A549 (cell line): ENCODE data around the gene LENG8. TPM values are rescaled to one million over a fixed set of nuclear protein-coding genes. Genes with fewer than 3 reads are reported as not detected.

ENCODE experiments used
- ATAC-seq, 2 experiments: fragments of 200-7000 bp in 1 of 2; fragments of >200 bp in 1 of 2; cut with Nextera tagmentation in 1 of 2; cut with Tn5 transposase in 1 of 2; 3 replicates each; pipeline versions ENCODE4 v1.8.0 to v1.9.1; 2018 to 2020; ENCODE audit warnings: mild to moderate bottlenecking in 1 of 2, moderate library complexity in 1 of 2
- CTCF ChIA-PET: fragments of 300-600 bp; sonication (Branson Sonifier 250); formaldehyde crosslinking; extraction: SDS; loops from one replicate; lab custom pipeline; 2021; ENCODE audit warnings: antibody characterized with exemption, inconsistent platforms; lab: Yijun Ruan, JAX
- POLR2A ChIA-PET: fragments of 350-600 bp; formaldehyde crosslinking; extraction: SDS; loops from one replicate; lab custom pipeline; 2021; ENCODE audit warnings: antibody characterized with exemption, inconsistent platforms; lab: Yijun Ruan, JAX
- DNase-seq, 2 experiments: peaks; one replicate each; pipeline versions ENCODE4 v3.0.0 to v3.0.0-alpha.2; 2011 to 2016; ENCODE audit warnings: low read depth in 1 of 2, low spot score in 1 of 2
- FAIRE-seq: peaks from 2 replicates; lab custom pipeline; 2011; peaks lifted over from hg19 to GRCh38; lab: Jason Lieb, UNC
- H3K27ac ChIP-seq, 2 experiments: fragments of >200 bp; sonication (Bioruptor Twin); formaldehyde crosslinking; 3 replicates each; pipeline ENCODE4 v1.5.1; 2016 to 2017
- H3K4me1 ChIP-seq: fragments of >200 bp; sonication (Bioruptor Twin); formaldehyde crosslinking; 3 replicates; pipeline ENCODE4 v1.6.1; 2016
- H3K4me2 ChIP-seq: fragments of >200 bp; sonication (Bioruptor Twin); formaldehyde crosslinking; 3 replicates; pipeline ENCODE4 v1.6.1; 2016
- H3K4me3 ChIP-seq: fragments of >200 bp; sonication (Bioruptor Twin); formaldehyde crosslinking; 3 replicates; pipeline ENCODE4 v1.5.1; 2016
- H3K9me3 ChIP-seq: fragments of >200 bp; sonication (Bioruptor Twin); formaldehyde crosslinking; 3 replicates; pipeline ENCODE4 v1.6.1; 2016
- CBX2 ChIP-seq: fragments of 200-600 bp; sonication (generic); IDR thresholded peaks from 2 replicates; pipeline ENCODE4 v1.6.1; 2016; ENCODE audit warnings: low read depth, mild to moderate bottlenecking, borderline replicate concordance
- CBX8 ChIP-seq: fragments of 200-600 bp; sonication (generic); IDR thresholded peaks from 2 replicates; pipeline ENCODE4 v1.6.1; 2016
- CEBPB ChIP-seq, 2 experiments: fragments of >200 bp in 1 of 2; sonication (Bioruptor Twin) in 1 of 2; formaldehyde crosslinking in 1 of 2; IDR thresholded peaks; 2 replicates each; pipeline ENCODE4 v1.6.1; 2012 to 2016
- CHD4 ChIP-seq: fragments of 200-600 bp; sonication (generic); IDR thresholded peaks from 2 replicates; pipeline ENCODE4 v1.6.1; 2016; ENCODE audit warnings: antibody characterized with exemption, mild to moderate bottlenecking, borderline replicate concordance
- CTCF ChIP-seq: fragments of >200 bp; sonication (Bioruptor Twin); formaldehyde crosslinking; IDR thresholded peaks from 3 replicates; pipeline ENCODE4 v1.5.1; 2016
- E2F6 ChIP-seq: IDR thresholded peaks from 2 replicates; pipeline ENCODE4 v1.6.1; 2012; ENCODE audit warnings: low read depth, borderline replicate concordance
- EP300 ChIP-seq, 2 experiments: fragments of >200 bp; sonication (Bioruptor Twin); formaldehyde crosslinking; IDR thresholded peaks; 2 replicates in 1 of 2; 3 replicates in 1 of 2; pipeline ENCODE4 v1.6.1; 2016 to 2017
- FOXS1 ChIP-seq: fragments of 250-450 bp; sonication (Bioruptor Pico); IDR thresholded peaks from 2 replicates; pipeline ENCODE4 v1.5.0; 2020; ENCODE audit warnings: mild to moderate bottlenecking, moderate library complexity
- GATA3 ChIP-seq: IDR thresholded peaks from 2 replicates; pipeline ENCODE4 v1.6.1; 2012; ENCODE audit warnings: borderline replicate concordance
- HDAC2 ChIP-seq: fragments of 200-600 bp; sonication (generic); IDR thresholded peaks from 2 replicates; pipeline ENCODE4 v1.6.1; 2016
- HES2 ChIP-seq: fragments of >200 bp; sonication (Bioruptor Twin); formaldehyde crosslinking; IDR thresholded peaks from 2 replicates; pipeline ENCODE4 v1.6.1; 2016
- JUN ChIP-seq, 2 experiments: fragments of >200 bp; sonication (Bioruptor Twin); formaldehyde crosslinking; IDR thresholded peaks; 2 replicates in 1 of 2; 3 replicates in 1 of 2; pipeline ENCODE4 v1.6.1; 2016 to 2017
- JUNB ChIP-seq: fragments of >200 bp; sonication (Bioruptor Twin); formaldehyde crosslinking; IDR thresholded peaks from 2 replicates; pipeline ENCODE4 v1.6.1; 2016
- KDM1A ChIP-seq: fragments of 200-600 bp; sonication (generic); IDR thresholded peaks from 2 replicates; pipeline ENCODE4 v1.6.1; 2016; ENCODE audit warnings: low read depth, mild to moderate bottlenecking
- KDM5A ChIP-seq: fragments of 200-600 bp; sonication (generic); IDR thresholded peaks from 2 replicates; pipeline ENCODE4 v1.6.1; 2016; ENCODE audit warnings: antibody characterized with exemption, mild to moderate bottlenecking
- NR3C1 ChIP-seq: fragments of >200 bp; sonication (Bioruptor Twin); formaldehyde crosslinking; IDR thresholded peaks from 3 replicates; pipeline ENCODE4 v1.6.1; 2017
- RAD21 ChIP-seq, 2 experiments: fragments of >200 bp in 1 of 2; sonication (Bioruptor Twin) in 1 of 2; formaldehyde crosslinking in 1 of 2; IDR thresholded peaks in 1 of 2; conservative IDR thresholded peaks in 1 of 2; 2 replicates in 1 of 2; 3 replicates in 1 of 2; pipeline ENCODE4 v1.6.1; 2012 to 2018; ENCODE audit warnings: inconsistent platforms in 1 of 2
- RCOR1 ChIP-seq: fragments of 150-350 bp; IDR thresholded peaks from 2 replicates; pipeline ENCODE4 v1.6.1; 2014; ENCODE audit warnings: antibody characterized with exemption, low read length, low read depth
- SMC3 ChIP-seq: fragments of >200 bp; sonication (Bioruptor Twin); formaldehyde crosslinking; IDR thresholded peaks from 3 replicates; pipeline ENCODE4 v1.6.1; 2018; ENCODE audit warnings: inconsistent platforms
- TP53 ChIP-seq: fragments of 250-450 bp; sonication (Bioruptor Pico); IDR thresholded peaks from 2 replicates; pipeline ENCODE4 v1.5.0; 2021; ENCODE audit warnings: mild to moderate bottlenecking, moderate library complexity
- ZNF302 ChIP-seq: fragments of 250-450 bp; sonication (Bioruptor Pico); IDR thresholded peaks from 2 replicates; pipeline ENCODE4 v1.9.0; 2021; ENCODE audit warnings: inconsistent platforms, mild to moderate bottlenecking, moderate library complexity
- ZSCAN20 ChIP-seq: fragments of 250-450 bp; sonication (Bioruptor Pico); IDR thresholded peaks from 2 replicates; pipeline ENCODE4 v1.8.0; 2022; ENCODE audit warnings: mild to moderate bottlenecking, moderate library complexity
- WGBS: methylation state at CpG from one replicate; pipeline ENCODE4 v1.1.6; 2017; ENCODE audit errors: missing lambda C conversion rate; 5-methylcytosine and 5-hydroxymethylcytosine counted together
- polyA plus RNA-seq, 4 experiments: library from polyadenylated mRNA; depleted of rRNA in 3 of 4; stranded (reverse); fragments of >200 nt; fragmentation: RNase III in 1 of 4; extraction: RNeasy Plus Mini Kit Qiagen cat#74134 plus additional on column Dnase treatment in 1 of 4; gene quantifications; 2 replicates in 3 of 4; 3 replicates in 1 of 4; pipeline ENCODE4 v1.2.3, GENCODE V29; 2011 to 2017
- TF ChIP-seq, protein P1 (sequence below): IDR thresholded peaks from 2 replicates; pipeline ENCODE4 v1.6.1; 2012
- TF ChIP-seq, protein P2 (sequence below): fragments of >200 bp; sonication (Bioruptor Twin); formaldehyde crosslinking; IDR thresholded peaks from 3 replicates; pipeline ENCODE4 v1.6.1; 2016
- TF ChIP-seq, protein P3 (sequence below): fragments of 150-350 bp; IDR thresholded peaks from 2 replicates; pipeline ENCODE4 v1.6.1; 2014; ENCODE audit warnings: low read depth, mild to moderate bottlenecking, low read length

The LENG8 gene
- polyA plus RNA-seq, 2 of the 4 experiments (the other 2 are of a cell fraction), result 30.6 to 140 TPM

DNA sequence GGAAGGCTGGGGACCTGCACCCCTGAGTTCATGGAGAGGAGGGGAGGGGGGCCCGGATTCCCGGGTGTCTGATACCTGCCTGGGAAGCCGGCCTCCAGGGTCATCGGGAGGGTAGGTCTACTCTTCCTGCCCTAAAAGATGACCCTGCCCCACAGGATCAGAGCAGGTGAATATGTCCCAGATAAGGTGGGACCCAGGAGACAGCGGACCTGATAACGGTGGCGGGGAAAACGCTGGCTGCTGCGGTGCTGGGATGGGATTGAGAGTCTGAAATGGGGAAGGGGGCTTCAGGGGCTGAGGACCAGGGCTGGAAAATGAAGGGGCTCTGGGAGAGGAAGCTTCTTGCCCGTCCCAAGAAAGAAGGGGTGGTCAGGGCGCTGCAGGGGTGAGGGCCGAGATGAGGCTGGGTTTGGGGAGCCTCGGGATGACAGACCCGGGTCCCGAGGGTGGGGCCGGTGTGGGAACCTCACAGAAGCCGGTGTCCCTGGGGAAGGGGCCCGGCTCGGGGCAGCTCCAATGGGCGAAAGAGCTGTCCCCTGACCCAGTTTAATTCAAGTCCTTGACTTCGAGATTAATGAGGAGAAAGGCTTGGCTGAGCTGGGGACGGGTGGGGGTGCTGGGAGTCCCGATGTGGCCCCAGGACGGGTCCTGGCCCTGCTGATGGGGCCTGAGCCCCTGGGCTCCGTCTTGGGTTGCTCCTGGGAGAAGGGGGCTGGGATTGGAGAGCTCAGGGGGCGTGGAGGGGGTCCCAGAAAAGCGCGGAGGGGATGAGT is 32.9 kb upstream of the LENG8 start:
- Histone ChIP-seq H3K4me2 (no peak overlapping the region), H3K9me3 (no peaks in the 10 kb centered on the region), H3K27ac (no peak overlapping the region), H3K4me3 (no peak overlapping the region), H3K4me1 (peaks cover 18% of the 10 kb centered on the region; the same call in 2 of the 3 replicates)
- POLR2A ChIA-PET, result interaction anchor here (0.5 kb wide), 1 partner anchor 70 kb away, joined by 15 read pairs; no protein-coding TSS in a partner anchor
- WGBS, result 9% methylated on average over 25 of the region's 28 CpGs
- CTCF ChIA-PET, result interaction anchor here (0.7 to 3.1 kb wide), 7 partner anchors 8 to 607 kb away, joined by 3 to 16 read pairs (median 3); no protein-coding TSS in a partner anchor
- no peak for DNase-seq
- peak in 1 of 2 experiments; percentile 14; a peak in 3 of 6 replicates for ATAC-seq
- no peak for TF ChIP-seq CHD4
- TF ChIP-seq CBX2, result no peak
- no peak for TF ChIP-seq JUNB
- TF ChIP-seq ZSCAN20 (CRISPR knock-in tag), result no peak
- no peak for TF ChIP-seq KDM1A
- no peak for TF ChIP-seq KDM5A
- TF ChIP-seq NR3C1, result no peak
- TF ChIP-seq CTCF, result no peak
- no peak for TF ChIP-seq RAD21 (conservative IDR thresholded peaks at IDR 0.05 in 1 of 2, IDR thresholded peaks at IDR 0.05 in 1 of 2)
- TF ChIP-seq CEBPB (IDR thresholded peaks at IDR 0.05), result no peak
- no peak for TF ChIP-seq JUN (IDR thresholded peaks at IDR 0.05)
- TF ChIP-seq HES2, result no peak
- TF ChIP-seq, protein P1, sequence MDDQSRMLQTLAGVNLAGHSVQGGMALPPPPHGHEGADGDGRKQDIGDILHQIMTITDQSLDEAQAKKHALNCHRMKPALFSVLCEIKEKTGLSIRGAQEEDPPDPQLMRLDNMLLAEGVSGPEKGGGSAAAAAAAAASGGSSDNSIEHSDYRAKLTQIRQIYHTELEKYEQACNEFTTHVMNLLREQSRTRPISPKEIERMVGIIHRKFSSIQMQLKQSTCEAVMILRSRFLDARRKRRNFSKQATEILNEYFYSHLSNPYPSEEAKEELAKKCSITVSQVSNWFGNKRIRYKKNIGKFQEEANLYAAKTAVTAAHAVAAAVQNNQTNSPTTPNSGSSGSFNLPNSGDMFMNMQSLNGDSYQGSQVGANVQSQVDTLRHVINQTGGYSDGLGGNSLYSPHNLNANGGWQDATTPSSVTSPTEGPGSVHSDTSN, result no peak
- TF ChIP-seq GATA3, result no peak
- TF ChIP-seq, protein P2, sequence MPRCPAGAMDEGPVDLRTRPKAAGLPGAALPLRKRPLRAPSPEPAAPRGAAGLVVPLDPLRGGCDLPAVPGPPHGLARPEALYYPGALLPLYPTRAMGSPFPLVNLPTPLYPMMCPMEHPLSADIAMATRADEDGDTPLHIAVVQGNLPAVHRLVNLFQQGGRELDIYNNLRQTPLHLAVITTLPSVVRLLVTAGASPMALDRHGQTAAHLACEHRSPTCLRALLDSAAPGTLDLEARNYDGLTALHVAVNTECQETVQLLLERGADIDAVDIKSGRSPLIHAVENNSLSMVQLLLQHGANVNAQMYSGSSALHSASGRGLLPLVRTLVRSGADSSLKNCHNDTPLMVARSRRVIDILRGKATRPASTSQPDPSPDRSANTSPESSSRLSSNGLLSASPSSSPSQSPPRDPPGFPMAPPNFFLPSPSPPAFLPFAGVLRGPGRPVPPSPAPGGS, result no peak
- no peak for TF ChIP-seq EP300 (IDR thresholded peaks at IDR 0.05)
- no peak for TF ChIP-seq HDAC2
- no peak for FAIRE-seq

DNA sequence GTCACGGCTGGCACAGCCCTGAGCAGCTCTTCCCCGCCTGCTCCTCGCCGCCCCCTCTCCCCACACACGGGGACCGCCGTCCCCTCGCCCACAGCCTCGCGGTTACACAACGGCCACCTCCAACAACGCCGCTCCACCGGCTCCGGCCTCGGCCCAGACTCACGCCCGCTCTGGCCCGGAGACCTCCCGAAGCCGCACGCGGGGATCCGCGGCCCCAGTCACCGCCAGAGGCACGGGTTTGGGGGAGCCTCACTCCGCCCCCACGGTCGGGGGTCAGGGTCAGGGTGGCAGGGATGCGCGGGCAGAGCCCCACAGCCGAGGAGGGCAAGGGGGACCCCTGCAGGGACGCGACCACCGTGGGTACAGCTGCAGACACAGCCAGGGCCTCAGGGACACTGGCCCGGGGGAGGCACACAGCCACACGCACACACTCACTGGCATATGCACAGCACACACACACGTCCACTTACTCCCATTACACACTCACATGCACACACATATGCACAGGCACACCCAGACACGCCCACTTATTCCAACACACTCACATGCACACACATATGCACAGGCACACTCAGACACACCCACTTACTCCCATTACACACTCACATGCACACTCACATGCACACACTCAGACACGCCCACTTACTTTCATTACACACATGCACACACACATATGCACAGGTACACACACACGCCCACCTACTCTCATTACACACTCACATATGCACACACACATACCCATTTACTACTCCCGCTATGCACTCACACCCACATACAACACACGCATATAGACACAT is 32.1 kb upstream of the LENG8 start:
- H3K4me2 ChIP-seq, result no peak overlapping the region
- 55% methylated on average over 41 of the region's 44 CpGs for WGBS
- CTCF ChIA-PET, result interaction anchor here (0.7 to 3.1 kb wide), 4 partner anchors 10 to 91 kb away, joined by 3 to 16 read pairs (median 5); no protein-coding TSS in a partner anchor
- POLR2A ChIA-PET, result no interaction called here
- ATAC-seq, result peak in 1 of 2 experiments; percentile 3; a peak in 2 of 6 replicates
- no peak overlapping the region for H3K27ac ChIP-seq
- no peak for FAIRE-seq
- peaks cover 19% of the 10 kb centered on the region; the same call in 2 of the 3 replicates for H3K4me1 ChIP-seq
- no peak overlapping the region for H3K4me3 ChIP-seq
- no peak for DNase-seq
- H3K9me3 ChIP-seq, result no peaks in the 10 kb centered on the region
- TF ChIP-seq E2F6 (no peak), ZNF302 (CRISPR knock-in tag) (no peak), CBX8 (no peak), TP53 (CRISPR knock-in tag) (no peak), FOXS1 (CRISPR knock-in tag) (no peak), SMC3 (no peak), HDAC2 (no peak), RCOR1 (no peak), KDM5A (no peak)
- TF ChIP-seq, protein P3, sequence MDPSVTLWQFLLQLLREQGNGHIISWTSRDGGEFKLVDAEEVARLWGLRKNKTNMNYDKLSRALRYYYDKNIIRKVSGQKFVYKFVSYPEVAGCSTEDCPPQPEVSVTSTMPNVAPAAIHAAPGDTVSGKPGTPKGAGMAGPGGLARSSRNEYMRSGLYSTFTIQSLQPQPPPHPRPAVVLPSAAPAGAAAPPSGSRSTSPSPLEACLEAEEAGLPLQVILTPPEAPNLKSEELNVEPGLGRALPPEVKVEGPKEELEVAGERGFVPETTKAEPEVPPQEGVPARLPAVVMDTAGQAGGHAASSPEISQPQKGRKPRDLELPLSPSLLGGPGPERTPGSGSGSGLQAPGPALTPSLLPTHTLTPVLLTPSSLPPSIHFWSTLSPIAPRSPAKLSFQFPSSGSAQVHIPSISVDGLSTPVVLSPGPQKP, result no peak
- TF ChIP-seq, protein P2, result no peak
